ACC112 (cell line): ENCODE results near the gene RNF150.

Source experiments
- H2AFZ ChIP-seq: fragments of 200-600 bp; sonication (generic); one replicate; pipeline ENCODE4 v1.6.0; 2017; ENCODE audit warnings: antibody characterized with exemption, low read length; ENCODE audit not compliant: unreplicated experiment
- H3K27ac ChIP-seq: fragments of 200-600 bp; sonication (generic); 2 replicates; pipeline ENCODE4 v1.5.1; 2014; ENCODE audit warnings: low read depth, mild to moderate bottlenecking, antibody characterized with exemption, low read length, moderate library complexity
- H3K27me3 ChIP-seq: fragments of 200-600 bp; sonication (generic); 2 replicates; pipeline ENCODE4 v1.6.1; 2014; ENCODE audit warnings: mild to moderate bottlenecking, antibody characterized with exemption, low read length, moderate library complexity, mixed read lengths; ENCODE audit not compliant: insufficient read depth
- H3K36me3 ChIP-seq: fragments of 200-600 bp; sonication (generic); 2 replicates; pipeline ENCODE4 v1.6.1; 2016; ENCODE audit warnings: mild to moderate bottlenecking, antibody characterized with exemption, low read length, moderate library complexity, mixed read lengths; ENCODE audit not compliant: insufficient read depth
- H3K4me1 ChIP-seq: fragments of 200-600 bp; sonication (generic); one replicate; pipeline ENCODE4 v1.6.1; 2016; ENCODE audit warnings: low read length, mixed read lengths; ENCODE audit not compliant: insufficient read depth, unreplicated experiment, control insufficient read depth
- H3K4me3 ChIP-seq: fragments of 200-600 bp; sonication (generic); 2 replicates; pipeline ENCODE4 v1.5.1; 2014; ENCODE audit warnings: mild to moderate bottlenecking, low read depth, low read length
- H3K79me2 ChIP-seq: fragments of 200-600 bp; sonication (generic); one replicate; pipeline ENCODE4 v1.6.0; 2016; ENCODE audit warnings: low read length; ENCODE audit not compliant: control insufficient read depth, unreplicated experiment, insufficient read depth

RNF150 gene

GRCh38 chr4:141006242-141006802 lies 126.9 kb downstream of the RNF150 start:
- Histone ChIP-seq H3K4me1 (peaks cover 6% of the 10 kb centered on the region), H3K36me3 (no peaks in the 10 kb centered on the region), H3K27me3 (no peaks in the 10 kb centered on the region), H3K79me2 (no peaks in the 10 kb centered on the region), H3K4me3 (no peak overlapping the region), H3K27ac (no peak overlapping the region), H2AFZ (no peak overlapping the region)

GRCh38 chr4:141004823-141005222 lies 128.4 kb downstream of the RNF150 start:
- peaks cover 6% of the 10 kb centered on the region for H3K4me1 ChIP-seq
- H3K4me3 ChIP-seq = no peak overlapping the region
- H3K79me2 ChIP-seq = no peaks in the 10 kb centered on the region
- no peak overlapping the region for H2AFZ ChIP-seq
- no peak overlapping the region for H3K27ac ChIP-seq
- H3K36me3 ChIP-seq = no peaks in the 10 kb centered on the region
- H3K27me3 ChIP-seq = no peaks in the 10 kb centered on the region

- H3K79me2 ChIP-seq = no peaks in the 10 kb centered on the region
Measured at GRCh38 chr4:141003193-141003592, 130.1 kb downstream of the RNF150 start.

GRCh38 chr4:141002323-141002805 lies 130.9 kb downstream of the RNF150 start:
- Histone ChIP-seq H3K4me1 (peaks cover 6% of the 10 kb centered on the region), H3K36me3 (no peaks in the 10 kb centered on the region), H3K27ac (no peak overlapping the region), H3K27me3 (no peaks in the 10 kb centered on the region), H3K79me2 (no peaks in the 10 kb centered on the region), H2AFZ (no peak overlapping the region), H3K4me3 (no peak overlapping the region)

More at GRCh38 chr4:141003193-141003592, 130.1 kb downstream of the RNF150 start:
- Histone ChIP-seq H3K4me1 (peaks cover 6% of the 10 kb centered on the region), H3K36me3 (no peaks in the 10 kb centered on the region), H3K4me3 (no peak overlapping the region), H3K27me3 (no peaks in the 10 kb centered on the region), H2AFZ (no peak overlapping the region), H3K27ac (no peak overlapping the region)

- H3K27ac ChIP-seq = no peak overlapping the region
- no peak overlapping the region for H3K4me3 ChIP-seq
- H3K27me3 ChIP-seq = no peaks in the 10 kb centered on the region
- no peaks in the 10 kb centered on the region for H3K4me1 ChIP-seq
- H2AFZ ChIP-seq = no peak overlapping the region
- H3K79me2 ChIP-seq = no peaks in the 10 kb centered on the region
- H3K36me3 ChIP-seq = no peaks in the 10 kb centered on the region
Measured at GRCh38 chr4:140996766-140997165, 136.5 kb downstream of the RNF150 start.

- Histone ChIP-seq H3K27me3 (no peaks in the 10 kb centered on the region), H3K36me3 (no peaks in the 10 kb centered on the region), H3K4me1 (no peaks in the 10 kb centered on the region), H3K27ac (no peak overlapping the region), H3K4me3 (no peak overlapping the region), H2AFZ (no peak overlapping the region), H3K79me2 (no peaks in the 10 kb centered on the region)
Measured at GRCh38 chr4:140995058-140995457, 138.2 kb downstream of the RNF150 start.

GRCh38 chr4:140994015-140994414 lies 139.3 kb downstream of the RNF150 start:
- H3K79me2 ChIP-seq = no peaks in the 10 kb centered on the region
- H3K36me3 ChIP-seq = no peaks in the 10 kb centered on the region
- no peaks in the 10 kb centered on the region for H3K4me1 ChIP-seq
- no peak overlapping the region for H3K4me3 ChIP-seq
- H3K27ac ChIP-seq = no peak overlapping the region
- no peaks in the 10 kb centered on the region for H3K27me3 ChIP-seq
- no peak overlapping the region for H2AFZ ChIP-seq

- no peak overlapping the region for H3K27ac ChIP-seq
- no peaks in the 10 kb centered on the region for H3K36me3 ChIP-seq
Measured at GRCh38 chr4:140993370-140993769, 139.9 kb downstream of the RNF150 start.

GRCh38 chr4:140989944-140990343 lies 143.3 kb downstream of the RNF150 start:
- H3K4me3 ChIP-seq = no peak overlapping the region
- H3K27me3 ChIP-seq = no peaks in the 10 kb centered on the region
- H3K36me3 ChIP-seq = no peaks in the 10 kb centered on the region
- no peaks in the 10 kb centered on the region for H3K79me2 ChIP-seq
- H2AFZ ChIP-seq = no peak overlapping the region
- H3K4me1 ChIP-seq = no peaks in the 10 kb centered on the region
- H3K27ac ChIP-seq = no peak overlapping the region

More at GRCh38 chr4:140993370-140993769, 139.9 kb downstream of the RNF150 start:
- H3K4me1 ChIP-seq = no peaks in the 10 kb centered on the region
- H3K79me2 ChIP-seq = no peaks in the 10 kb centered on the region
- H2AFZ ChIP-seq = no peak overlapping the region
- no peak overlapping the region for H3K4me3 ChIP-seq
- no peaks in the 10 kb centered on the region for H3K27me3 ChIP-seq

GRCh38 chr4:140986045-140986444 lies 147.2 kb downstream of the RNF150 start:
- no peaks in the 10 kb centered on the region for H3K4me1 ChIP-seq
- no peak overlapping the region for H3K27ac ChIP-seq
- H3K36me3 ChIP-seq = no peaks in the 10 kb centered on the region
- H2AFZ ChIP-seq = no peak overlapping the region
- no peaks in the 10 kb centered on the region for H3K79me2 ChIP-seq
- H3K27me3 ChIP-seq = no peaks in the 10 kb centered on the region
- no peak overlapping the region for H3K4me3 ChIP-seq

- H3K27me3 ChIP-seq = no peaks in the 10 kb centered on the region
- no peak overlapping the region for H2AFZ ChIP-seq
- no peak overlapping the region for H3K27ac ChIP-seq
- H3K79me2 ChIP-seq = no peaks in the 10 kb centered on the region
- no peaks in the 10 kb centered on the region for H3K4me1 ChIP-seq
- H3K36me3 ChIP-seq = no peaks in the 10 kb centered on the region
- H3K4me3 ChIP-seq = no peak overlapping the region
Measured at GRCh38 chr4:140982613-140983340, 150.5 kb downstream of the RNF150 start.
